ENCODE data around the gene HAUS7.

GRCh38 chrX:153500676-153501280 lies 30.4 kb upstream of the HAUS7 start:
- TF ChIP-seq CTCF (IDR thresholded peaks at IDR 0.05) (no peak), POLR2AphosphoS5 (IDR thresholded peaks at IDR 0.05) (no peak)
